ENCODE measurements around the gene ZCCHC24.

DNA sequence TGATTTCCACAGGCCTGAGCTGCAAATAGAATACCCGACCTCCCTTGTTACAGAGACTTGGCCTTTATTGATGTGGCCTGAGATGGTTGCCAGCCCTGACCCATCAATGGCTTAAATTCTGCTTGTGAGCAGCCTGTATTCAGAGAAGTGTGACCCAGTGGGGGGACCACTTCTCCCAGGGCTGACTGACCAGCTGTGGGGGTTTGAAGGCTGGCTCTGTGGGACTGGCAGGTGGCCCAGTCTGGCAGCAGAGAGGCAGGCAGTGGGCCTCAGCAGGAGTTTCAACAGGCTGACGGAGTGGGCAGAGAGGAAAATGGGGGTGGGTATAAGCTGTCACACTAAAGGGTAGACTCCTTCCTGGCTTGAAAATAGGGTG is 110.3 kb downstream of the ZCCHC24 start:
- no peak for TF ChIP-seq POLR2A (IDR thresholded peaks at IDR 0.05)
- TF ChIP-seq CTCF (IDR thresholded peaks at IDR 0.05) = no peak
